ENCODE data around the gene HOPX.
"Not testable (repeated sequence)": the region's sequence is repeated elsewhere in the genome, so short reads cannot be mapped to it uniquely, and the experiment has no call there.

HOPX gene

DNA sequence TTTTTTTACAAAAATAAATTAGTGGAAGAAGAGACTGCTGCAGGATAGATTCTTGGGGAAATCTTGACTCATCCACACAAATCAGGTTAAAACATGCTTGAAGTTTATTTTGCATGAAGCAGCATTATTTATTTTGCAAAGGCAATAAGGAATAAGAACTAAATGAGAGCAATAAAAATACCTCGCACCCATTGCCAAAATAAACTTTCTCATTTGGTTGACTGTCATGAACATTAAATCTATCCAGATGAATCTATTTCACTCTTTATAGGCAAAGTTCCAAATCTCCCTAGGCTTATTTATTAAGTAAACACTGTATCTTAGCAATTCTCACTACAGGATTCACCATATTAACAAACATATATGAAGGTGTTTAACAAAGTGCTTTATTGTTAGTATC lies 58.9 kb downstream of the HOPX start:
- no peak for DNase-seq

DNA sequence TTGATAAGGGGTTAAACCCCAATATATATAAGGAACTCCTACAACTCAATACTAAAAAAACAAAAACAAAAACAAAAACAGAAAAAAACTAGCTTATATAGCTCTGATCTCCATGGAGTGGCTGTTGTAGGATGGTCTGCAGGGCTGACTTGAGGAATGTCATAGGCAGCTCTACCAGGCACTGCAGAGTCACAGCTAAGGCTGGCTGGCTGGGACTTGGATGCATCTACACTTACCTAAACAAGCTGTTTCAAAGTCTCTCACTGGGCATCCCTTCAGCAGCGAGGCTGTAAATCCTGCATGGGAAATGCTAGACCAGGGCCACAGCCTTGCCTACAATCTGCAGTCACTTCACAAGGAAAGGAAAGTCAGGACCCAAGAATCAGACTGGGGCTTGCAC lies 61.3 kb downstream of the HOPX start:
- DNase-seq, result no peak

DNA sequence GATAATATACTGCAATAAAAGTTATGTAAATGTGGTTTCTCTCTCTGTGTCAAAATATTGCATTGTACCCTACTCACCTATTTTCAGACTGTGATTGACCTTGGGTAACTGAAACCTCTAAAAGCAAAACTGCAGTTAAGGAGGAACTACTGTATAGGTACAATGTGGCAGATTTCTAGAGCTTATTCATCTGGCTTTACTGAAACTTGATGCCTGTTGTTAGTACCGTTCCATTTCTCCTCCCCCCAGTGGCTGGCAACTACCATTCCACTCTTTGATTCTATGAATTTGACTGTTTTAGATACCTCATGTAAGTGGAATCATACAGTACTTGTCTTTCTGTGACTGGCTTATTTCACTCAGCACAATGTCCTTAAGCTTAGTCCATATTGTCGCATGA lies 61.9 kb downstream of the HOPX start:
- DNase-seq, result no peak

DNA sequence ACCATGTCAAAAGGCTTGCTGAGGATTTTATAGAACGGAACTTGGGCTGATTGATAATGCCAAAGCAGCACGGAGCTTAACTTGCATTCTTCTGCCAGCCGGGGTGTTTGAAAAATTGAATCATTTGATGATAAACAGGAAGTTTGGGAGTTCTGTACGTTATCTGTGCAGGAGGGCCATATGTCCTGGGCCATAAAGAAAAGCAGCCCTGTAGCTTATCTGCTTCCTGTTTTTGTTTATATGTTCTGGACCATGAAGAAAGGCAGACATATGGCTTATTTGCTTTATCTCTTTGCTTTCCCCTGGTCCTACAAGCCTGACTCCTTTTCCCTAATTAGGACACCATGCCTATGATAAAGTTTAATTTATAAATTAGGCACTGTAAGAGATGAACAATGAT lies 62.4 kb downstream of the HOPX start:
- no peak for DNase-seq

DNA sequence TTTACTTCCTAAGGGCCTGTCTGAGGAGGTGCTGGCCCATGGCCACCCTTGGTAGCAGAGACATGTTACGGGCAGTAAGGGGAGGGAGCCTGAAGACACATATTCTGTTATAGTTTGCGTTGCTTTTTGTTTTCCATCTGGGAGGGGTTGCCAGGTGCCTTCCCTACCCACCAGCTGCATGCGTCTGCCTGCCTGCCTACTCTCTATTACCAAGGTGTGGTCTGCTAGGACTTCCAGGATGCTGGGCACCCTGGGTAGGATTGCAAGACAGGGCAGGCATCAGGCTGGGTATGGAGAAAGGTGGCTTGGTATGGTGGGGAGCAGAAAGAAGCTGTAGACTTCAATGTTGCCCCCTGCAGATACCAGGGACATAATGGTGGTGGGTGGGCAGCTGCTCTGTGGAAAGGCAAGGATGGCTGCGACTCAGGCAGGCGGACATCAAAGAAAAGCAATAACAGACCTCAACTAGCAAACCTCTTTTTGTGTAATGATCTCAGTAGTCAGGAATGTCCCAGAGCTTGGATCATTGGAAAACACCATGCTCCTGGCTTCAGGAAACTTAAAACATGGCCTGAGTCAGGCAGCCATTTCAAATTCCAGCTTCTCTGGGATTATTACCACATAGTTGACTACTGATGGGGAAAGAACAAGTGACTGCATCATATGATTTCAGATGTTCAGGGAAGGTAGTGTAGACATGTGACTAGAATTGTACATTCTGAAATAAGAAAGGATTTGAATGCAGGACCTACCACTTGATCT lies 67.8 kb downstream of the HOPX start:
- DNase-seq, result no peak

DNA sequence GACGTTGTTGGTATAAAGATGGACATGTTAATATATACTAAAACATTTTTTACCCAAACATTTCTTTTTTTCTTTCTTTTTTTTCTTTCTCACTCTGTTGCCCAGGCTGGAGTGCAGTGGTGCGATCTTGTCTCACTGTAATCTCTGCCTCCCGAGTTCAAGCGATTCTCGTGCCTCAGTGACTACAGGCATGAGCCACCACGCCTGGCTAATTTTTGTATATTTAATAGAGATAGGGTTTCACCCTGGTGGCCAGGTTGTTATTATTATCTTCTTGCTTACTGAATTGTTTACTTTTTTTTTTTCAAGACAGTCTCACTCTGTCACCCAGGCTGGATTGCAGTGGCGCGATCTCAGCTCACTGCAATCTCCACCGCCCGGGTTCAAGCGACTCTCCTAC lies 68.8 kb downstream of the HOPX start:
- DNase-seq, result no peak

DNA sequence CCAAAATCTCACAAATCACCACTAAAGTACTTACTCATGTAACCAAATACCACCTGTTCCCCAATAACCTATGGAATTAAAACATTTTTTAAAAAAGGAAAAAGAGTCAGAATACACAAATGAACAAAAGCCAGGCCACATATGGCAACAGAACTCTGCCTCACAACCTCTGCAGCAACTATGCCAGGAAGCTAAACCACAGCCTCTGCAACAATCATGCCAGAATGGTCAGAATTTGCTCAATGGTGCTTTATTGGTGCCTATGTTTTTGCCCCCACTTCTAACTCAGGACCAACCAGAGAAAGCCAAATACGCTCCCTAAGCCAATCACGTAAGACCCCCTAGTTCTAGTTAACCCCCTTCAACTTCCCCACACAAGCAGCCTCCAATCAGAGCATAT lies 69.6 kb downstream of the HOPX start:
- DNase-seq, result no peak

DNA sequence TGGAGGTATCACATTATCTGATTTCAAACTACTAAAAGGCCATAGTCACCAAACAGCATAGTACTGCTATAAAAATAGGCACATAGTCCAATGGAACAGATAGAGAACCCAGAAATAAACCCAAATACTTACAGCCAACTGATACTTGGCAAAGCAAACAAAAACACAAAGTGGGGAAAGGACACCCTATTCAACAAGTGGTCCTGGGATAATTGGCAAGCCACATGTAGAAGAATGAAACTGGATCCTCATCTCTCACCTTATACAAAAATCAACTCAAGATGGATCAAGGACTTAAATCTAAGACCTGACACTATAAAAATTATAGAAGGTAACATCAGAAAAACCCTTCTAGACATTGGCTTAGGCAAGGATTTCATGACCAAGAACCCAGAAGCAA lies 70.9 kb downstream of the HOPX start:
- DNase-seq, result not testable (repeated sequence)

DNA sequence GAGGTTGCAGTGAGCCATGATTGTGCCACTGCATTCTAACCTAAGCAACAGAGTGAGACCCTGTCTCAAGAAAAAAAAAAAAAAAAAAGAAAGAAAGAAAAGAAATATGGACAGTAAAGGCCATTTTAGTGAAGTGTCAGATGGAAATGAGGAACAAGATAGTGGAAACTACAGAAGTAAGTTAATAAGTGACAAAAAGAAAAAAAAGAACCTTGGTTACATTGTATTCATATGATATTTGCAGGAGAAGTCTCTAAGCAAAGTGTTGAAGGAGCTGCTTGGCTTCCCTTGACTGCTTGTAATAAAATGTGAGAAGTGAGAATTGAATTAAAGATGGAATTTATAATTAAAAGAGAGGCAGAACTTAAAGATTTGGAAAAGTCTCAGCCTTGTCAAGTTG lies 73.2 kb downstream of the HOPX start:
- DNase-seq, result no peak

DNA sequence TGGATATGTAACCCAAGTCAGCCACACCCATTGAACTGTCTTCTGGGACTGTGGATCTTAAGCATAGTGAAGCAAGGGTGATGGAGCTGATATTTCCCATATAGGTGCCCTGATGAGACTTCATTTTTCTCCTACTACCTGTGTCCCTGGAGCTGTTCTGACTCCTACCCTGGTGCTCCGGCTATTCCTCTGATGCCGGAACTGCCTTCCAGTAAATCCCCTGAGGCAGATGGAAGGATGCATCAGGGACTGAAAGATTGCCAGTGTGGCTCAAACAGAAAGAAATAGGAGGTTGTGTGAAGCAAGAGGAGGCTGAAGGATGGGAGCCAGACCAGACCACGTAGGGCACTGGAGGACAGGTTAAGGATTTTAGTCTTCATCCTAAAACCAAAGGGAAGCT lies 74.7 kb downstream of the HOPX start:
- DNase-seq, result no peak

DNA sequence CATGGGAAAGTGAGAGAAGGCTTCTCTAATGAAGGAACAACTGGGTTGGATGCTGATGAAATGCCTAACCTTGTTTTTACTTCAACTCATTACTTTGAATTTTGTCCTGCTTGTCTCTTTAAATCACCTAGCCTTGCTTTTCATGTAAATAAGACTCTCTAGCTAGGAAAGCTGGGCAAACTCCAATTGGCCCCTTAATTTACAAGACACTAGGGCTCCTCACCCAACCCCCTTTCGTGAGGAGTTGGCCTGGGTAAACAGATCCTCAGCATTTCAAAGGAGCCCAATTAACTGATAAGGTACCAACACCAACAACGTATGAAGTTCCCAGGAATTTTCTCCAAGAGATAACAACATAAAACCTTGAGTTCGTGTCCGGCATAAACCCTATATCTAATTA lies 75.6 kb downstream of the HOPX start:
- not testable (repeated sequence) for DNase-seq

DNA sequence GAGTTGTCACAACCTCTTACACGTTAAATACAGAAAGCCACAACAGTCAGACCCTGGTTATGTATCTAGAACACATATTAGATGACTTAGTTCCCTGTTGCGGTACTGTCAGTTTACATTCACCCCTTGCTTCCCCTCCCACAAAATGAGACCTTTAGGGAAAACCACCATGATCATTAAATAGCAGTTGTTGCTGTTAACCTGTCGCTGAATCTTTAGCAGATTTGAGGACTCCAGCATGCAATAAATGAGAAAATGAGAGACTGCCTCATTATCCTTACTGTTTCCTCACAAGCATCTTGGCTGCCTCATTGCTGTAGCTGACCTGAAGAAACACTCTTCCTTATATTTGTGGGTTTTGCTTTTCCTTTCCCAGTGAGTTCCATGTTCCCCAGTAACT lies 77.8 kb downstream of the HOPX start:
- DNase-seq, result no peak
